Inflammatory macrophage treated with lipopolysaccharide for 1 hour (primary cell): ENCODE measurements around the gene MUS81.
A peak's percentile ranks its signal among the peaks of the same experiment; 100 is the strongest.
"Not testable (repeated sequence)": the region's sequence is repeated elsewhere in the genome, so short reads cannot be mapped to it uniquely, and the experiment has no call there.

Source experiments
- DNase-seq, 2 donors: peaks; one replicate each; pipeline ENCODE4 v3.0.0-alpha.2; 2020 to 2022

Gene MUS81

DNA sequence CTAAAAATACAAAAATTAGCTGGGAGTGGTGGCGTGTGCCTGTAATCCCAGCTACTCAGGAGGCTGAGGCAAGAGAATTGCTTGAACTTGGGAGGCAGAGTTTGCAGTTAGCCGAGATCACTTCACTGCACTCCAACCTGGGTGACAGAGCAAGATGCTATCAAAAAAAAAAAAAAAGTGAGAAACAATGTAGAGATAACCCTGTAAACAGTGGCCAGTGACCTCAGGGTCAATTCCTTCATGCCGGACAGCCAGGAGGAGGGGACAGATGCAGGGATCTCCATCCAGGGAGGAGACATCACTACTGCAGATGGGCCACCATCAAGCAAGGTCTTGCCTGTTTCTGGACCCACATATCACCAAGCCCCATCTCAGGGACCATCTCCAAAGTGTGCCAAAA is 12.5 kb upstream of the MUS81 start:
- no peak for DNase-seq

DNA sequence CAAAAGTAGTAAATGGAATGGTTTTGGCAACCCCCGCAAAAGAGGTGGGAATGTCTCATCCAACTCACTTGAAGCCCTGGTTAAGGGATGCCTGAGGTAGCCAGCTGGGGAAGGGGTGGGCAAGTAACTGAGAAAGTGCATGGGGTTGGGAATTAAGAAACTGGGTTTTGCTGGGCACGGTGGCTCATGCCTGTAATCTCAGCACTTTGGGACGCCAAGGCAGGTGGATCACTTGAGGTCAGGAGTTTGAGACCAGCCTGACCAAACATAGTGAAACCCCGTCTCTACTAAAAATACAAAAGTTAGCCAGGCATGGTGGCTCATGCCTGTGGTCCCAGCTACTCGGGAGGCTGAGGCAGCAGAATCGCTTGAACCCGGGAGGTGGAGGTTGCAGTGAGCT is 11.5 kb upstream of the MUS81 start:
- not testable (repeated sequence) for DNase-seq

DNA sequence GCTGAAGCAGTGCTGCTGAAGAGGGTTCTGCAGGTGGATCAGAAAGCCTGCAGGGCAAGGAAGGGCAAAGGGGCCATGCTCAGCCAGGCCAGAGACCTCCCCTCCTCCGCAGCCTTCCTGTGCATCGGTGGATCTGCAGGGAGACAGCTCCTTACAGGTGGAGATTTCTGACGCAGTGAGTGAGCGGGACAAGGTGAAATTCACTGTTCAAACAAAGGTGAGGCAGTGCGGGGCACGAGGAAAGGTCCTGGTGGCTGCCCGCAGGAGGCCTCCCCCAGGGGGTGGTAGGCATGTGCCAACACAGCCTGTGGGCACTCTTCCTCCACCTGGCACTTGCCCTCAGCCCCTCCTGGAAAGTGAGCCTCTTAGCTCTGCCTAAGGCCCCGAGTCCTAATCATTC is 10.9 kb upstream of the MUS81 start:
- DNase-seq: no peak

DNA sequence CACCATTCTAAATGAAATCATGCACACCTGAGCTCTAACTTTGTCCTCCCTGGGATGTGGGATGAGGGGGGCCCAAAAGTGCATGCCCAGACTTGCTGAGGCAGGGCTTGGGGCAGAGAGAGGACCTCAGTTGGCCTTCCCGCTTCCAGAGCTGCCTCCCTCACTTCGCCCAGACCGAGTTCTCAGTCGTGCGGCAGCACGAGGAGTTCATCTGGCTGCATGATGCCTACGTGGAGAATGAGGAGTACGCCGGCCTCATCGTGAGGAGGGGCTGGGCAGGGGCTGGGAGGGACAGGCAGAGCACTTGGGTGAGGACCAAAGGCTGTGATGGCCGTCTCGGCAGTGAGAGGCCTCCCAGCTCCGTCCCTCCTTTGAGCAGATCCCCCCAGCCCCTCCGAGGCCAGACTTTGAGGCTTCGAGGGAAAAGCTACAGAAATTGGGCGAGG is 10.4 kb upstream of the MUS81 start:
- DNase-seq: no peak

DNA sequence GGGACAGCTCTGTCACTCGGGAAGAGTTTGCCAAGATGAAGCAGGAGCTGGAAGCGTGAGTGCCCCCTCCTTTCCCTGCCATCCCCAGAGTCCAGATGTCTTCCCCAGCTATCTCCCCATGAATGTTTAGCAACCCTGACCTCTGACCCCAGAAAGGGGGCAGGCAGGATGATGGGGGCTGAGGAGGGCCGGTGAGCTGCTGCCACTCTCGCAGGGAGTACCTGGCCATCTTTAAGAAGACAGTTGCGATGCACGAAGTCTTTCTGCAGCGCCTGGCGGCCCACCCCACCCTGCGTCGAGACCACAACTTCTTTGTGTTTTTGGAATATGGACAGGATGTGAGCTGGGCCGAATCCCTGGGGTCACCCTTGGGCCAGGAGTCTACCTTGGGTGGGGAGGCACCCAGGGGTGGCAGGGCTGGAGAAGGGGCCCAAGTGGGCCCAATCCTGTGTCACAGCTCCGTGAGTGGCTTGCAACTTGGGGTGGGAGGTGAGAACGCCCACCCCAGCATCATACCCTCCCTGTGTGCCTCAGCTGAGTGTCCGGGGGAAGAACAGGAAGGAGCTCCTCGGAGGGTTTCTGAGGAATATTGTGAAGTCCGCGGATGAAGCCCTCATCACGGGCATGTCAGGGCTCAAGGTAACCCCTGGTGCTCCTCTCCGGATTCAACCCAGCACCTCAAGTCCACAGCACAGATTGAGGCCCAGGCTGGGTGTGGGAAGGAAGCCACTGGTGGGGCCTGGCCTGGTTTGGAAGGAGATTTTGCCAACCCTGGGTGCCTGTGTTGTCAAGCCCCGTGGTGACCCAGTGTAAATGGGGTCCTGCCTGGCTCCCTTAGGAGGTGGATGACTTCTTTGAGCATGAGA is 9.8 kb upstream of the MUS81 start:
- no peak for DNase-seq

DNA sequence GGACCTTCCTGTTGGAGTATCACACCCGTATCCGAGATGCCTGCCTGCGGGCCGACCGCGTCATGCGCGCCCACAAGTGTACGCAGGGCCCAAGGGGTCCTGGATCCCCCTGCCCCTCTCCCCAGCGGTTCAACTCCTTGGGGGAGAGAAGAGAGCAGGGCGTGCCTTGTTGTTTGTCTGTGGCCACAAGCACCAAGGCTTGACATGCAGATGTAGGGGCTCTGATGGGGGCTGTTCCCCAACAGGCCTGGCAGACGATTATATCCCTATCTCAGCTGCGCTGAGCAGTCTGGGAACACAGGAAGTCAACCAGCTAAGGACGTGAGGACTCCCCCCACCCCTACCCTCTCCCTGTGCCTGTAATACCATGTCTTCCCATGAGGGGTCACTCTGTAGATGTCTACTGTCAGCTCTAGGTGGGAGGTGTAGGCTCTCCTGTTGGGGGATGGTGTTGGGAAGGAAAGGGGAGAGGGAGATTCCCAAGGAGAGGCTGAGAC is 9.1 kb upstream of the MUS81 start:
- peak; percentile 24 to 52 for DNase-seq

DNA sequence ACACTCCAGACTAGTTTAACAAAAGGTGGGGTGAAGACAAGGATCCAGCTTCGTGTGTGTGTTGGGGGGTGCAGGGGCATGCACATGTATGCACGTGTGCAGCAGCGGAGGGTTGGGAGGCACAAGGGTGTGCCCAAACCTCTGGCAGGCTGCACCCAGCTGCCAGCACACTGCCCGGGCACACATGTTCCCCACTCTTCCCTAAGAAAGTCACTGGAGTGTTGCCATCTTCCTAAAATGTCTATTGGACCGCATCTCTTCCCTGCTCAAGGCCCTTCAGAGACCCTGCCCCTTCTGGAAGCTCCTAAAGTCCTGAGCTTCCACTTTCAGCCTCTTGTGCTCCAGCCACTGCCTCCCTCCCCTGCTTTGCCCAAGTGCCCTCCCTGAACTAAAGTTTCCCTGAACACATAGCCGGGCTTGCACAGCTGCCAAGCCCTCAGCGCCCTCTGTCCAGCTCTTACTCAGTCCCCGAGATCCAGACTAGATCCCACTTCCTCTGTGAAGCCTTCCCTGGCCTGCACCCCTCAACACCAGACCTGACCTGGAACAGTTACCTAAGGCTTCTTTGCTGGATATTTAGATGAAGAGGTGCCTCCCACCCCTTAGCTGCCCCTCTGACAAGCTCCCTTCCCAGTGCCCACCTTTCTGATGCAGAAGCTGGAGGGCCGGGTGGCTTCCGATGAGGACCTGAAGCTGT is 8.3 kb upstream of the MUS81 start:
- no peak for DNase-seq

DNA sequence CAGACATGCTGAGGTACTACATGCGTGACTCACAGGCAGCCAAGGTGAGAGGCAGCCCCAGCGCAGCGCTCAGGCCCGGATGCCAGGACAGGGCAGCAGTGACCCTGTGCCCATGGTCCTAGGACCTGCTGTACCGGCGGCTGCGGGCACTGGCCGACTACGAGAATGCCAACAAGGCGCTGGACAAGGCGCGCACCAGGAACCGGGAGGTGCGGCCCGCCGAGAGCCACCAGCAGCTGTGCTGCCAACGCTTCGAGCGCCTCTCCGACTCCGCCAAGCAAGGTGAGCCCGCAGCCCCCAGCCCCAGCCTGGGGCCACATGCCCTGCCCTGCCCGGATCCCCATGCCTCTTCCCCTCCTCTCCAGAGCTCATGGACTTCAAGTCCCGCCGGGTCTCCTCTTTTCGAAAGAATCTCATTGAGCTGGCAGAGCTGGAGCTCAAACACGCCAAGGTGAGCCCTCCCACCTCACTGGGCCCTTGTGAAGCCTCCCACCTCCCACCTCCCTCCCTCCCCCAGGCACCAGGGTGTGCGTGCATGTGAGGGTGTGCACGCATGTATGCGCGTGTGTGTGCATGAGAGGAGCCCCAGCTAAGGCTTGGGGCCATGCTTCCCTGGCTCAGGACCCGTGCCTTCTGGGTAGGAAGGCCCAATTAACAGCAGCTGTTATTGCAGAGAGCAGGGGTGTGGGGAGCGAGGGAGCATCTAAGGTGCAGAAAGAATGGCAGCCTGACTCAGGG is 7.6 kb upstream of the MUS81 start:
- DNase-seq: no peak

DNA sequence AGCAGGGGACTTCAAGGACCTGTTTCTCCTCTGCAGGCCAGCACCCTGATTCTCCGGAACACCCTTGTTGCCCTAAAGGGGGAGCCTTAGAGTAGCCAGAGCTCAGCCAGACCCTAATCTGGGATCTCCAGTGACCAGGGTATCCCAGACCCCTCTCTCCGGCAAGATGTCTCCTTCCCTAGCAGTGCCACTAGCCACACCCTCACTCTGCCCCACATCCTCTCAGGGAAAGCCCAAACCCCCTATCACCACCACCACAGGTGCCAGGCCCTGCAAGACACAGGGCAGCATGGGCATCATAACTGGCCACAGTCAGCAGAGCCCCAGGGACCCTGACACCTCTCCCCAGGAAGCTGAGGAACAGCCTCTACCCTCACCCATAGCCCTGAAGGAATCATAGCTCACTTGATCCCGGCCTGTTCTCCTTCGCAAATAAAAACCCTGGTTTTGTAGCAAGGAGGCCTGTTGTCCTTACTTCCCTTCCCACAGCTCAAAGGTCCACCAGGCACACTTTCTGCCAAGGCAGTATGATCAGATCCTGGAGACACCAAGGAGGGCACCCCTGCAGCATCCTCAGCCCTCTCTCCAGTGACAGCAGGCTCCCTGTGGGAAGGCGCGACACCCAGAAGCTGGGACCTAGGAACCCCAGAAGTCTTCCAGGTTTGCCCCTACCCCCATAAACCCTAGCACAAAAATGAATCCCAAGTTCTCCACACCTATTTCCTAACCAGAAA is 6.8 kb upstream of the MUS81 start:
- DNase-seq: no peak

DNA sequence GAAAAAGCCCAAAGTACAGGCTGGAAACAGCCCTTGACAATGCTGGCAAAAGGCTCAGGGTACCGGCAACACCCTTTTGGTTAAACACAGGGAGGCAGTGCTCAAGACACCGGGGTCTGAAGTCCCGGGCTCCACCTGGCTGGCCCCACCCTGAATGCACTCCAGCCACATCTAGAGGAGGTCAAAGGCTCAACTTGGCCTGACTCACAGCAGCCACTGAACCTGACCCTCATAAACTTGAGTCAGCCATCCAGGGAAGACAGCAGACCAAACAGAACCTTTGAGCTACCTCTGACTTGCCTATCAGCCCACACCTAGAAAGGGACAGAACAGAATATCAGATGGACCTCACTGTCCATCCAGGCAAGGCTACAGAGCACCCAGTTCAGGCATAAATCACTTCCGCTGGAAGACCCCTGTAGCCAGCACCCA is 6.1 kb upstream of the MUS81 start:
- DNase-seq: no peak

DNA sequence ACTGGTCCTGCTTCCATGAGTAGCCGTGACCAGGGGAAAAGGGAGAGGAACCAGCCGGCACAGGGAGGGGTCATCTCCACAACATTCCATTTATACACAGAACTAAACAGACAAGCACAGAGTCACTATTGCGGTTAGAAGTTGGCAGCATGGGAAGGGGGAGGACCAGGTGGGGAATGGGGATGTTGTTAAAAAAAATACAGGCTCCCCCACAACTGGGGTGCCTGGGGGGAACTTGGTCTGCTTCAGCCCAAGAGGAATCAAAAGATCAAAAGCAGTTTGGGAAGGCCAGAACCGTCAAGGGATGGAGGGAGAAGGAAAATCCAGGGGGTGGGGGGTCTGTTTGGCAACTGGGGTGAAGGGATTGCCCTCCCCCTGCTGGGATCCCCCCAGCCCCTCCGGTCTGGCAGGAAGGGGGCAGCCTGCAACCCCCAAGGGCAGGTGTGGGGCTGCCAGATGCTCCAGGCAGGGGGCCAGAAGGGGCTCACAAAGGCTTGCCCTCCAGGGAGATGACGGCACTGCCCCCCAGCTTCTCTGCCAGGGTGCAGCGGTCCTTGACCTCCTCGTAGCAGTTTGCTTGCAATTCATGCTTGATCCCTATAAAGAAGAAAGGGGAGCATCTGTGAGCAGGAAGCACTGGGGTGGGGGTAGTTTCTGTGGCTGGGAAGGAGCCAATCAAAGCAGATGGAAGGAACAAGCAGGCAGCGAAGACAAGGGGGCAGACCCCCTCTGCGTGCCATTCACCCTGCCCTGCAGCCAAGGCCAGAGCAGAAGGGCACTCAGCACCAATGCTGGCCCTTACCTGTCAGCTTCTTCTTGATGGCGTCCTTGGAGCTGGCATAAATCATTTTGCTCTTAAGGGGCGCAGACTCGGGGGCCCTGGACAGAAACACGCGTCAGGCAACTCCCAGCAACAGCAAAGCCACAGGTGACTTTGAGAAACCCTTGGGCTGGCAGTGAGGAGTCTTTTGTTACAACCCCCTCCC is 5.1 kb upstream of the MUS81 start:
- DNase-seq: no peak

DNA sequence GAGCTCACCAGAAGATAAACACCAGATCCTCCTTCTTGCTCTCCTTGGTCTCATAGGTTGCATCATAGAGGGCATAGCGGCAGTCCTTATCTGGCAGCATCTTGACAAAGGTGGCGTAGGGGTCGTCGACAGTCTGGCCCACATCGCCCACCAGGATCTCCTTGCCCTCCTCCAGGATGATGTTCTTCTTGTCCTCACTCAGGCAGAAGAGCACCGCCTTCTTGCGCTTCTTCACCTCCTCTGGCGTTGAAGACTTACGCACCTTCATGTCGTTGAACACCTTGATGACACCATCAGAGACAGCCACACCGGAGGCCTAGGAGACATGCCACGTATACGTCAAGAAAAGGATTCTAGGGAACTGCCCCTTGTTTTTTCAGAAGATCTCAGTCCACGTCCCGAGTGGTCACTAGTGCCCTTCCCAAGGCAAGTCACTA is 4.3 kb upstream of the MUS81 start:
- peak in 1 of 2 donors; percentile 18 for DNase-seq

DNA sequence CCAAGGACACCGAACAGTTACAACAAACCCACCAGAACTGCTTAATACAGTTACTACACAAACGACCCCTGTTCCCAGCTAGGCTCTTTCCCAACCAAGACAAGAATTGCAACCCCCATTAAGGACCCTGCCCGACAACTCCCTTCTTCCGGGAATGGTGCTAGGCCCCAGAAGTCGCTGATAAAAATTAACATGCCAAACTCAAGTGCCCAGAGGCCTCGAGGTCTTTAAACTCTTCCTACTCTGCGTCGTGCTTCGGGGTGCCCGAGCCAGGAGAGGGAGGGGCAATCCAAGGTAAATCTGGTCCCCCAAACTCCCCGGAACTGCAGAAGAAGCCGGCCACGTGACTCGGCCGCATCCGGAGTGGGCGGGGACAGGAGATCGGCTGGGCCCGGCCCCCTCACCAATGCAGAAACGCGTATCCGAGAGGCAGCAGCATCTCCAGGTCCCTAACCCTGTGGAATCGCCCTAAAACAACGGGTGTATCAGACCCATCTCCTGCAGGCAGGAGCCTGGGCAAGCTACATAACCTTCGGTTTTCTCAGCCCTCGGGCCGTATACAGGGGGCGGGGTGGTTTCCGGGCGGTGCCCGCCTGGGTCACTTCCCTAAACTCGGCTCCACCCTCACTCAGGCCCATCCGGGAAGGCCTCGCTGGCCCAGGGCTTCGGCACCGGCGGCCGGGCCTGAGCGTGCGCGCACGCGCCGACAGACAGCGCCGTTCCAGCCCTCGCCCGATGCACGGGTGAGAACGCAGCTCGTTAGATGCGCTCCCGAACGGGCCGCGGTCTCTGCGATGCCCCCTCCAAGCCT is 3.3 kb upstream of the MUS81 start:
- peak; percentile 82 to 84 for DNase-seq

DNA sequence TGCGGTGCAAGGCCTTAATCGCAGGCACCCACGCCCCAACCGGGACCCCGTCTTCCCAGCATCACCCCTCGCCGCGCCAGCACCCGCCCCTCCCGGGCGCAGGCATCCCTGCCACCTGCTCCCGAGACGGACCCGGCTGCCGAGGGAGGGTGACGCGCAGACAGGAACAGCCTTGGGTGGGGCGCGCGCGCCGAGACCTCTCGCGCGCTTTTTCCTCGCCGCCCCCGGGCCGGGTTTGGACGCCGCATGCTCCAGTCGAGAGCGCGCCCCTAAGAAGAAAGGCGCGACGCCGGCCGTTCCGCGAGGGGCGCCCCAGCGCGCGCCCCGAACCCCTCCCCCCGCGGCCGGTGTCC is 2.8 kb upstream of the MUS81 start:
- peak in 1 of 2 donors; percentile 21 for DNase-seq

DNA sequence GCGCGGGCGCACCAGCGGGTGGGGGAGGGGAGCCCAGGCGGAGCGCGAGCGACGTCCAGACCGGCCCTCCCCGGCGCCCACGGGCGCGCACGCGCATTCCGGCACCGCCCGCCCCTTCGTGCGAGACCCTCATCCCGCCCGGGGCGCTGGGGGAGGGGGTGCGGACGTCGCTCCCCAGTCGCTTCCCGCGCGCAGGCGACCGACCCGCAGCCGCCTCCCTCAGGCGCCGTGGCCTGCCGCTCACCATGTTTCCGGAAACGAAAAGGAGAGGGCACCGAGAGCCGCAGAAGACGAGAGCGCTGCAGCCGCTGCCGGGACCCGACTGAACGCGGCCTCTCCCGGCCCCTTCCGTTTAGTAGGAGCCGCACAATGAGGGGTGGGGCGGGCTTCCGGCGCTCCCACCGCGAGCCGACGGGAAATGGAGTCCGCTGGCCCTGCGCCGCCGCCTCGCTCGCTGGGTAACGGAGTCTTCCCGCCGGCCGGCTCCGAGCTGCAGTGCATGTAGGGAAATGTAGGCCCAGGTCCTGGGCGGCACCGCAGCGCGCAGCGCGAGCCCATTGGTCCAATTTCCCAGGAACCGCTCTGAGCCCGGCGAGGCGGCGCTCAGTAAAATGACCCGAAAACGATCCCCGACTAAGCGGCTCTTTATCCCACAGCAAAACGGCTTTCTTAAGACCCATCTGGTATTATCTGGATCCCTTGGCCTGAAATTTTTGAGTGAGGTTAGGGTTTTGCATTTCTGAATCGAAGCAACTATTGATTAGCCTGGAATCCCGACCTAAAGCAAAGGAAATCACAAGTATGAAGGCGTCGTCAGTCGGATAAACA is 2.2 kb upstream of the MUS81 start, which contains the start of gene CFL1:
CFL1 (minus strand) TSS at position 328 of the 828 bp plus-strand sequence; CDS start at position 247, 81 bp downstream.
- DNase-seq: peak; percentile 97 to 98

DNA sequence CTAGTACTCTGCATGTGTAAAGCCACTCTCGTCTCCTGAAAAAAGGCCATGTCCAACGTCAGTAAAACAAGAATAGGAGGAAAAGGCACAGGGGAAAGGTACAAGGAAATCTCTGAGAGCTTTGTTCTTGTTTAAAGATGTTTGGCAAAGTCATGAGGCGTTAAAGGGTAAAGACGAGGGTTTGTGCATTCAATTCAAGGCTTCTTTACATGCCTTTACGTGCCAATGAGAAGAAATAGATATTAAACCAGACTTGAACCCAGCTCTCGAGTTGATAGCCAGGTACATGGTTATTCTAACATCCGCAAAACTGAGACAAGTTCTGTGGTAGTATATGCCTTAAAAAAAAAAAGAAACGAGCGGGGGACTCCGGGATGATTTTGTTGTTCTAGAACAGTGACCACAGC is 1.5 kb upstream of the MUS81 start:
- DNase-seq: no peak

DNA sequence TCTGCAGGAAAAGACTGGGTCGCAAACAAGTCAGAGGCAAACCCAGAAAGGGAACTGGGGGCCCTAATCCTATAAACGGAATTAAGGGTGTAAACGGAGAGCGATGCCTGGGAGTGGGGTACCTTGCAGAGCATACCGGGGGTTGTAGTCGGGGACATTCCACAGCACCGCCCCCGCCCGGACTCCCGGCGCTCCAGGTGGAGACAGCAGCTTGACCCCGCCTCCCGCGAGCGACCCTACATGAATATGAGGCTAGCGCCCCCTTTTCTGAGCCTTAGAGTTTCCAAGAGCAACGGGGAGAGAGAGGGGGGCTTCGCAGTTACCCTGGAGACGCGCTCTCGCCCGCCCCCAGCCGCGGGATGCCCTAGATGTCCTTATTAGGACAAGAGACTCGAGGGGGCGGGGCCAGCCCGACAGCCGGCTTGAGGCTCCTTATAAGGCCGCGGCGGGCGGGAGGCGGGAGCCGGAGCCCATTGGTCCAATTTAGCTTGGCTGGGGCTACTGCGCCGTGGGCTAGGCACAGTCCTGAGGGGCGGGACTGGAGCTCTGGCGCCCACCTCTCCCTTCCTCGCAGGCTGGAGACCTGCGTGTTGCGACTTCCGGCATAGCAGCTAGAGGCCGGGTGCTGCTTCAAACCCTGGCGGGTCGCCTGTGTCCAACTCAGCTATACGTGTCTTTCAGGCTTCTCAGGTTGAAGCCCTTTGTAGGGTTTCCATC is 980 bp upstream of the MUS81 start:
- DNase-seq: peak; percentile 96 to 98

DNA sequence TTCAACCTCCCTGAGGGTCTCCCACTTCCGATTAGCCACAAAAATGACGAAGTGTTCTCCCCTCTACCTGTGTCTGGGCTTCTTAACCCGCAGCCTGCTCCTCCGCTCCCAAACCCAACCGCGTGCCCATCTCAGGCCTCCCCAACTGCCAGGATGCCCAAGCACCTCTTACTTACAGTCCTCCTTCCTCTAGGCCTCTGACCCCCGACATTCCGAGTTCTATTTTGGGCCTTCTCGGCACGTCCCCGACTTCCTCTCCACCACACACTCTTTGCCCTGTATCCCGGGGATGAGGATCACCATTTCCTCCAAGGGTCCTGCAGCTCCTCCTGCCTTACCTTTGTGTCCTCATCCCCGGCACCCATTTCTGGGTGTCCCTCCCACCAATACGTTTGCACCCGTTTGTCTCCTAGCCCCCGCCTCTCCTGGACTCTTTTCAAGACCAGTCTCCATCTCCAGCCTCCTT is 388 bp upstream of the MUS81 start:
- DNase-seq: no peak

DNA sequence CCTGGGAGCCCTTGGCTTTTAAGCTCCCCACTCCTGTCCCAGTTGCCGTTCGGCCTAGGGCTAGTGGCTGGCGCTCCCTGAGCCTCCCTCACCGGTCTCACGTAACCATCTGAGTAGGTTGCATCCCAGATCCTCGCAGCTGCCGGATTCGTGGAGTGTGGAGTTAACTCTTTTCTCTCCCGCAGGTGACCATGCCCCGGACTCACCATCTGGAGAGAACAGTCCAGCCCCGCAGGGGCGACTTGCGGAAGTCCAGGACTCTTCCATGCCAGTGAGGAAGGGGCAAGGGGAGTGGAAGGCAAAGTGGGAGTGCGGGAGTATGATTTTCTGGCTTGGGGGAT is 902 bp downstream of the MUS81 start:
- no peak for DNase-seq
